HL-60 (cell line): ENCODE results near the gene ST7.

Experiments used
- GABPA ChIP-seq: IDR thresholded peaks from 2 replicates; pipeline ENCODE4 v1.6.1; 2012; ENCODE audit warnings: low read depth
- POLR2AphosphoS5 ChIP-seq: IDR thresholded peaks from 2 replicates; pipeline ENCODE4 v1.6.1; 2012; ENCODE audit warnings: low read depth
- REST ChIP-seq: IDR thresholded peaks from 2 replicates; pipeline ENCODE4 v1.6.1; 2012; ENCODE audit warnings: low read depth; ENCODE audit not compliant: insufficient replicate concordance
- SPI1 ChIP-seq: IDR thresholded peaks from 2 replicates; pipeline ENCODE4 v1.6.1; 2012; ENCODE audit warnings: low read depth, mild to moderate bottlenecking, borderline replicate concordance
- TF ChIP-seq, protein P1 (sequence below): IDR thresholded peaks from one replicate; pipeline ENCODE4 v1.5.1; 2011; ENCODE audit warnings: low read length, control low read depth, inconsistent platforms; ENCODE audit not compliant: insufficient read depth

DNA sequence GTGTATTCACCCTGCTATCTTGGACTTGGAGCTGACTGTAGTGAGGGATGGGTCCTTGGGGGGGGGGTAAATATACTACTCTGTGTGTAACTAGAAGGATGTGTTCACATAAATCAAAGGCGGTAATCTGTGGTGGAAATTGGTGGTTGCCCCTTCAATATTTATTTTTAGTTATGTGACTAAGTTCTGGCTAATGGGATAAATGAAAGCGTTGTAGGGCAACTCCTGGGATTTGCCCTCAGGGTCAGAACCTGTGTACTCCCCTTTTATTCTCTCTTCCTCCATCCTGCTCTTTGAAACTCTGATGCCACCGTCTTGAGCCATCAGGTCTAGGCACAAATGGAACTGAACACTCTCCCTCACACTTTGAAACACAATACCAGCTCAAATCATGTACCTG is 24.3 kb upstream of the ST7 start:
- TF ChIP-seq, protein P1, sequence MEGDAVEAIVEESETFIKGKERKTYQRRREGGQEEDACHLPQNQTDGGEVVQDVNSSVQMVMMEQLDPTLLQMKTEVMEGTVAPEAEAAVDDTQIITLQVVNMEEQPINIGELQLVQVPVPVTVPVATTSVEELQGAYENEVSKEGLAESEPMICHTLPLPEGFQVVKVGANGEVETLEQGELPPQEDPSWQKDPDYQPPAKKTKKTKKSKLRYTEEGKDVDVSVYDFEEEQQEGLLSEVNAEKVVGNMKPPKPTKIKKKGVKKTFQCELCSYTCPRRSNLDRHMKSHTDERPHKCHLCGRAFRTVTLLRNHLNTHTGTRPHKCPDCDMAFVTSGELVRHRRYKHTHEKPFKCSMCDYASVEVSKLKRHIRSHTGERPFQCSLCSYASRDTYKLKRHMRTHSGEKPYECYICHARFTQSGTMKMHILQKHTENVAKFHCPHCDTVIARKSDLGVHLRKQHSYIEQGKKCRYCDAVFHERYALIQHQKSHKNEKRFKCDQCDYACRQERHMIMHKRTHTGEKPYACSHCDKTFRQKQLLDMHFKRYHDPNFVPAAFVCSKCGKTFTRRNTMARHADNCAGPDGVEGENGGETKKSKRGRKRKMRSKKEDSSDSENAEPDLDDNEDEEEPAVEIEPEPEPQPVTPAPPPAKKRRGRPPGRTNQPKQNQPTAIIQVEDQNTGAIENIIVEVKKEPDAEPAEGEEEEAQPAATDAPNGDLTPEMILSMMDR, result no peak
- no peak for TF ChIP-seq GABPA
- no peak for TF ChIP-seq REST
- no peak for TF ChIP-seq POLR2AphosphoS5
- TF ChIP-seq SPI1, result no peak
